Stomach smooth muscle (tissue), 2 donors: ENCODE measurements around the gene GULP1.
"Not testable (repeated sequence)": the region's sequence is repeated elsewhere in the genome, so short reads cannot be mapped to it uniquely, and the experiment has no call there.

Source experiments
- H3K27ac ChIP-seq: one replicate; pipeline ENCODE4 v1.7.0; 2013; ENCODE audit warnings: mild to moderate bottlenecking, low read length, inconsistent platforms
- H3K27me3 ChIP-seq, 2 donors: one replicate each; pipeline ENCODE4 v1.7.0; 2013; ENCODE audit warnings: low read length in 2 of 2; ENCODE audit not compliant: insufficient read depth in 2 of 2, control insufficient read depth in 1 of 2
- H3K36me3 ChIP-seq, 2 donors: one replicate each; pipeline ENCODE4 v1.7.0; 2013; ENCODE audit warnings: low read length in 2 of 2; ENCODE audit not compliant: control insufficient read depth in 2 of 2, insufficient read depth in 2 of 2
- H3K4me1 ChIP-seq: one replicate; pipeline ENCODE4 v1.7.0; 2013; ENCODE audit warnings: low read length; ENCODE audit not compliant: control insufficient read depth, insufficient read depth
- H3K4me3 ChIP-seq, 2 donors: one replicate each; pipeline ENCODE4 v1.7.0; 2013; ENCODE audit warnings: low read length in 2 of 2
- H3K9ac ChIP-seq, 2 donors: one replicate each; pipeline ENCODE4 v1.7.0; 2013; ENCODE audit warnings: low read length in 2 of 2, mild to moderate bottlenecking in 1 of 2
- H3K9me3 ChIP-seq, 2 donors: one replicate each; pipeline ENCODE4 v1.7.0; 2013; ENCODE audit warnings: low read length in 2 of 2; ENCODE audit not compliant: control insufficient read depth in 2 of 2
- donor health status: healthy.
- donor health status: Pancreatic carcinoma.

Gene GULP1

DNA sequence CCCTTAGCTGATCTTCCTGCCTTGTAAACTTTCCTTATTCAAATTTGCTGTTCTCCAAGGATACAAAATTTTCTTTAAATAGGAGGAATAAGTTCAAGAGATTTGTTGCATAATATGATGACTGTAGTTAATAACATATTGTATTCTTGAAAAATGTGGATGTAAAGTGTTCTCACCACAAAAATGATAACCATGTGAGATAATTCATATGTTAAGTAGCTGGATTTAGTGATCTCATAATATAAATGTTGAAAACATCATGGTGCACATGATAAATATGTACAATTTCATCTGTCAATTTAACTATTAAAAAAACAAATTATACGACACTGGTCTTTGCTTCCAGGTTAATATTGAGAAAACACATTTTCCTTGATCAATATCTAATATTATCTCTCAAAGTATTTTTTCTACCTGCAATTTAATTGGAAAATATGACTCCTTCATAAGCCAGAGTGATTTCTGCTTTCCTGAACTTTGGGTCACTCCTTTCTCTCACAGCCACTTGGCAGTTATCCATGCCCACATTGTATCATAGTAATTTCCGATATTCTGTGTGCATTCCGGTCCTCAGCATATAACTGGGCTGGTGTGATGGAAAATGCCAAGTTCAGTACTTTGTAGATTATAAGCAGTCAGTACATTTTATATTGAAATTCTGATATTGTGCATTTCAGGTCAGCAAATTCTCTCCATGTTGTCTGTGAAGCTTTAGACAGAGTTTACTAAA lies 152.6 kb downstream of the GULP1 start:
- H3K4me1 ChIP-seq: no peaks in the 10 kb centered on the region
- H3K27me3 ChIP-seq: no peaks in the 10 kb centered on the region
- H3K27ac ChIP-seq: no peak overlapping the region
- no peak overlapping the region for H3K4me3 ChIP-seq
- no peaks in the 10 kb centered on the region for H3K9me3 ChIP-seq
- H3K9ac ChIP-seq: no peak overlapping the region
- H3K36me3 ChIP-seq: no peaks in the 10 kb centered on the region

DNA sequence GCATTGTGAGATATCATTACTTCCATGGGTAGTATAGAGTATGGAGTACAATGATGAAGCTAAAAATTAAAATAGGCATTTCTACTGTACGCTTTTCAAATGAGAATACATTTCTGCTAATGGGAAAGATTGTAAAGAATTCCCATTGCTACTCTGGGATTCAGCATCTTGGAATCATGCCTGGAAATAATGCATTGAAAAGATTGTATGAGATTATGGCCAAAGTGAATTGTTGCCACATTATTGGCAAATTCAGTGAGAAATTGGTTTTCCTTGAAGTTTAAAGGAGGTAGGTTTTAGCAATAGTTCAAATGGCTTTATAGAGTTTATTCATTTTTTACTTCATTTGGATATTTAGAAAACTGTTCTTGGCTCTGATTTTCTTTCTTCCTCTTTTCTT lies 157.9 kb downstream of the GULP1 start:
- H3K36me3 ChIP-seq: no peaks in the 10 kb centered on the region
- no peak overlapping the region for H3K9ac ChIP-seq
- no peaks in the 10 kb centered on the region for H3K27me3 ChIP-seq
- H3K9me3 ChIP-seq: no peaks in the 10 kb centered on the region
- H3K27ac ChIP-seq: no peak overlapping the region
- H3K4me1 ChIP-seq: no peaks in the 10 kb centered on the region
- H3K4me3 ChIP-seq: no peak overlapping the region

DNA sequence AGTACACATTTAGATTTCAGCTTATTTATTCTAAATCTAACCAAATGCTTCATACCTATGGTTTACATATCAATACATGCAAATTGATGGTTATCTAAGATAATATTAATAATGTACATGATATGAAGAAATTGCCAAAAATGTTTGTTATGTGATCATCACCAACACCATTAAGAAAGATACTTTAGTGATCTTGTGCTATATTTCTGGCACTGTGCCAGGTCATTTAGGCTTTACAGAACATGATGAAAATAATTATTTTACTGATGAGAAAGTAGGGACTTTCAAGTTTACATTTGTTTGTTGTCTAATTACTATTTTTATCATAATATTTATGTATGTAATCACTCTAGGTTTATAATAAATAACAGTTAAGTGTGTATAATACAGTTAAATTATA lies 158.3 kb downstream of the GULP1 start:
- Histone ChIP-seq H3K27ac (no peak overlapping the region), H3K4me1 (no peaks in the 10 kb centered on the region), H3K27me3 (no peaks in the 10 kb centered on the region), H3K9me3 (no peaks in the 10 kb centered on the region), H3K9ac (no peak overlapping the region), H3K4me3 (no peak overlapping the region), H3K36me3 (no peaks in the 10 kb centered on the region)

DNA sequence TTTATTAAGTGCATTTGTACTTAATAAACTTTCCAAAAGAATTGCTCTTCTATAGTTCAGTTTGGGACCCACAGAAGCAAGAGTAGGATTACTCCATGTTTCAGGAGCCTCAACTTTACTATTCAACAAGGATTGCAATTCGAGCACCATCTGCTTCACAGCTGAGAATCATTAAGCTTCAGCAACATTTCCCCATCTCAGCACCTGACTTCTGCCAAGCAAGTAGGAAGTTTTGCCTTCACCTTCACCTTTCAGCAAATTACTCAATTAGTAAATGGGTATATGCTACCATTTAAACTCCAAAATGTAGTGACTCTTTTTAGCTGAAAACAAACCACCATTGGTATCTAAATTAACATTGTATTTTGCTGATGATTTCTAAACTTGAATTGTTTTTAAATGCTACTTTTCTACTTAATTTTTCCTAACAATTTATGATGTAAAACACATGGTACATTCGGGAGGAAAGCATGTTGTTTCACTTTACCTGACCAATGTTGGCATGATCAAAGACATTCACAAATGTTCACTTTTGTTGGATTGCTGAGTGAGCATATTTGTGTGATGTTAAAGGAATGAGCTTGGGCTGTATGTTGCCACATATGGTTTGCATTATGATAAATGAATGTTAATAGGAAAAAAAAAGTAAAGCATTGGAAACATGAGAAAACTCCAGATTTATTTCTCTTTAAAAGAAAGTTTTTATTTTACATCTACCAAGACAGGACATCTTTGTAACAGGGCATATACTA lies 159.2 kb downstream of the GULP1 start:
- Histone ChIP-seq H3K27ac (no peak overlapping the region), H3K36me3 (no peaks in the 10 kb centered on the region), H3K9me3 (no peaks in the 10 kb centered on the region), H3K27me3 (no peaks in the 10 kb centered on the region), H3K4me3 (no peak overlapping the region), H3K9ac (no peak overlapping the region), H3K4me1 (no peaks in the 10 kb centered on the region)

DNA sequence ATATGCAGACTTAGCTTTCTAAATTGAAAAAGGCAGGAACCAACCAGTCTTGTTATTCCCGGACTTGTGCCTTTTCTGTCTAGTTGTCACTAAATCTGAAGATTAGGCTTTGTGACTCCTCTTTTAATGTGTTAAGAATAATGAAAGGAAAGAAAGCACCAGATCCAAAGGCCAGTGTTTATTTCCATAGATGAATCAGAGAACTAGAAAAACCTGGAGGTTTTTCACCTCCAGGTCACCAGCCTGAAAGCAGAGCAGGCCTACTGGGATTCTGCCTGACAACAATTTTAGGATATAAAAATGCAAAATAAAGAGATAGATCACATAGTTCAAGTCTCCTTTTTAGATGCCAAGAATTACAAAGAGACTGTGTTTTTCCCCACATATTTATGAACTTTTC lies 160.4 kb downstream of the GULP1 start:
- no peaks in the 10 kb centered on the region for H3K36me3 ChIP-seq
- no peaks in the 10 kb centered on the region for H3K4me1 ChIP-seq
- H3K27ac ChIP-seq: no peak overlapping the region
- no peaks in the 10 kb centered on the region for H3K9me3 ChIP-seq
- no peak overlapping the region for H3K9ac ChIP-seq
- no peaks in the 10 kb centered on the region for H3K27me3 ChIP-seq
- no peak overlapping the region for H3K4me3 ChIP-seq

DNA sequence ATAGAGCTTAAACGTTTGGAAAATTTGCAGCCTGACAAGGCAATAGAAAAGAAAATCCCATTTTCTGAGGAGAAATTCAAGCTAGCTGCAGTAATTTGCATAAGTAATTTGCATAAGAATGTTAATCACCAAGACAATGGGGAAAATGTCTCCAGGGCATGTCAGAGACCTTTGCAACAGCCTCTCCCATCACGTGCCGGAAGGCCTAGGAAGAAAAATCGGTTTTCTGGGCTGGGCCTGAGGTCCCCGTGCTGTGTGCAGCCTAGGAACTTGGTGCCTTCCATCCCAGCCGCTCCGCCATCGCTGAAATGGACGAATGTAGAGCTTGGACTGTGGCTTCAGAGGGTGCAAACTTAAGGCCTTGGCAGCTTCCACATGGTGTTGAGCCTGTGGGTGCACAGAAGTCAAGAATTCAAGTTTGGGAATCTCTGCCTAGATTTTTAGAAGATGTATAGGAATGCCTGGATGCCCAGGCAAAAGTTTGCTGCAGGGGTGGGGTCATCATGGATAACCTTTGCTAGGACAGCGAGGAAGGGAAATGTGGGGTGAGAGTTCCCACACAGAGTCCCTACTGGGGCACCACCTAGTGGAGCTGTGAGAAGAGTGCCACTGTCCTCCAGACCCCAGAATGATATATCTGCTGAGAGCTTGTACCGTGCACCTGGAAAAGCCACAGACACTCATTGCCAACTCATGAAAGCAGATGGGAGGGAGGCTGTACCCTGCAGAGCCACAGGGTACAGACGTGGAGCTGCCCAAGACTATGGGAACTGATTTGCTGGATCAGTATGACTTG lies 164.6 kb downstream of the GULP1 start:
- Histone ChIP-seq H3K27me3 (no peaks in the 10 kb centered on the region), H3K9ac (no peak overlapping the region), H3K9me3 (no peaks in the 10 kb centered on the region)

DNA sequence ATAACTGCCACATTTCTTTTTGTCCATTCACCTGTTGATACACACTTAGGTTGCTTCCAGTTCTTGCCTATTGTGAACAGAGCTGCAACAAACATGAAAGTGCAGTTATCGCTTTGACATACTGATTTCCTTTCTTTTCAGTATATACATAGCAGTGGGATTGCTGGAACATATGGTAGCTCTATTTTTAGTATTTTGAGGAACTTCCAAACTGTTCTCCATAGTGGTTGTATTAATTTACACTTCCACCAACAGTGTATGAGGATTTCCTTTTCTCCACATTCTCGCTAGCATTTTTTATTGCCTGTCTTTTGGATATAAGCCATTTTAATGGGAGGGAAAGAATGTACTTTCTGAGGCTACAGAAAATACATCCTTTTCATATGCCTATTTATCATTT lies 167.4 kb downstream of the GULP1 start:
- H3K36me3 ChIP-seq: no peaks in the 10 kb centered on the region

More for the DNA sequence above, 164.6 kb downstream of the GULP1 start:
- Histone ChIP-seq H3K36me3 (no peaks in the 10 kb centered on the region), H3K4me1 (no peaks in the 10 kb centered on the region), H3K27ac (no peak overlapping the region), H3K4me3 (no peak overlapping the region)

DNA sequence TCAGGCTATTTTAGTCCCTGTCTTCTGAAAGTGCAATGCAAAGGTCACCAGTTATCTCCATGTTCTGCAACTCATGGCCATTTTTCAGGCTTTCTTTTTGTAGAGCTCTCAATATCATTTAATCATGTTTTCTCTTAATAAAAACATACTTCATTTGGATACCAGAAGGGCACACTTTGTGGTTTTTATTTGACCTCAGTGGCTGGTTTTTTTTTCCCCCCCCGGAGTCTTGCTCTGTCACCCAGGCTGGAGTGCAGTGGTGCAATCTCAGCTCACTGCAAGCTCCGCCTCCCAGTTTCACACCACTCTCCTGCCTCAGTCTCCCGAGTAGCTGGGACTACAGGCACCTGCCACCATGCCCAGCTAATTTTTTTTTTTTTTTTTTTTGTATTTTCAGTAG lies 174.4 kb downstream of the GULP1 start:
- H3K9ac ChIP-seq, H3K27me3 ChIP-seq, H3K27ac ChIP-seq, H3K9me3 ChIP-seq, H3K4me3 ChIP-seq, H3K36me3 ChIP-seq, H3K4me1 ChIP-seq: not testable (repeated sequence)

More for the DNA sequence above, 167.4 kb downstream of the GULP1 start:
- Histone ChIP-seq H3K9ac (no peak overlapping the region), H3K4me1 (no peaks in the 10 kb centered on the region), H3K27me3 (no peaks in the 10 kb centered on the region), H3K27ac (no peak overlapping the region), H3K9me3 (no peaks in the 10 kb centered on the region), H3K4me3 (no peak overlapping the region)

DNA sequence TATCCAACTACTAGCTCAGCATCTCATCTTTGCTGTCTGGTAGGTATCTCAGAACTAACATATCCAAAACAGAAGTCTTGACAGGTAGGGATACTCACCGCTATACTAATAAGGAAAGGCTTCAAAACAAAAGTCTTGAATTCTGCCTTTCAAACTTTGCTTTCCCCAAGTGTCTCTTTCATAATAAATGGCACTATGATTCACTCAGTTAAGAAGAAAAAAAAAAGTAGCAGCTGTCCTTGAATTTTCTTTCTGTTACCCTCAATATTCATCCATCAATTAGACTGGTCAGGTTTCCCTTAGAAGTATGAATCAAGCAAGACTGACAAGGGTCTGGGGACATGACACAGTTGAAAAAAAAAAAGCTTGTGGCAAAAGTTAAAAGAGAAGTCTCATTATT lies 175.1 kb downstream of the GULP1 start:
- H3K4me1 ChIP-seq: no peaks in the 10 kb centered on the region
- H3K27ac ChIP-seq: no peak overlapping the region
- no peaks in the 10 kb centered on the region for H3K27me3 ChIP-seq
- H3K9ac ChIP-seq: no peak overlapping the region
- H3K9me3 ChIP-seq: no peaks in the 10 kb centered on the region
- H3K36me3 ChIP-seq: no peaks in the 10 kb centered on the region
- no peak overlapping the region for H3K4me3 ChIP-seq

DNA sequence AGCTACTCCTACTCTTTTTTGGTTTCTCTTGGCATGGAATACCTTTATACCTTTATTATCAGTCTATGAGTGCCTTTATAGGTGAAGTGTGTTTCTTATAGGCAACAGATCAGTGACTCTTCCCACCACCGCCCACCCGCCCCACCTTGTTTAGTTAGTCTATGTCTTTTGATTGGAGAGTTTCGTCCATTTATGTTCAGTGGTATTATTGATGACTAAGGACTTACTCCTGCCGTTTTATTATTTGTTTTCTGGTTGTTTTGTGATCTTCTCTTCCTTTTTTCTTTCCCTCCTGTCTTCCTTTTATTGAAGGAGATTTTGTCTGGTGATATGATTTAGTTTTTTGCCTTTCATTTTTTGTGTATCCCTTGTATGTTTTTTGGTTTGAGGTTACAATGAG lies 179.5 kb downstream of the GULP1 start:
- no peak overlapping the region for H3K9ac ChIP-seq
- H3K27ac ChIP-seq: no peak overlapping the region
- no peaks in the 10 kb centered on the region for H3K27me3 ChIP-seq
- no peaks in the 10 kb centered on the region for H3K9me3 ChIP-seq
- H3K4me1 ChIP-seq: no peaks in the 10 kb centered on the region
- H3K36me3 ChIP-seq: no peaks in the 10 kb centered on the region
- no peak overlapping the region for H3K4me3 ChIP-seq
